Mammary microvascular endothelial cell (primary cell): ENCODE measurements around the gene RPL6. TPM values are rescaled to one million over a fixed set of nuclear protein-coding genes. Genes with fewer than 3 reads are reported as not detected.

Experiments
- total RNA-seq: library from RNA; depleted of rRNA; stranded (reverse); fragments of >200 nt; gene quantifications from 2 replicates; pipeline ENCODE4 v1.2.3, GENCODE V29; 2015

Gene RPL6
- total RNA-seq = 1,572 and 1,785 TPM in 2 replicates

DNA sequence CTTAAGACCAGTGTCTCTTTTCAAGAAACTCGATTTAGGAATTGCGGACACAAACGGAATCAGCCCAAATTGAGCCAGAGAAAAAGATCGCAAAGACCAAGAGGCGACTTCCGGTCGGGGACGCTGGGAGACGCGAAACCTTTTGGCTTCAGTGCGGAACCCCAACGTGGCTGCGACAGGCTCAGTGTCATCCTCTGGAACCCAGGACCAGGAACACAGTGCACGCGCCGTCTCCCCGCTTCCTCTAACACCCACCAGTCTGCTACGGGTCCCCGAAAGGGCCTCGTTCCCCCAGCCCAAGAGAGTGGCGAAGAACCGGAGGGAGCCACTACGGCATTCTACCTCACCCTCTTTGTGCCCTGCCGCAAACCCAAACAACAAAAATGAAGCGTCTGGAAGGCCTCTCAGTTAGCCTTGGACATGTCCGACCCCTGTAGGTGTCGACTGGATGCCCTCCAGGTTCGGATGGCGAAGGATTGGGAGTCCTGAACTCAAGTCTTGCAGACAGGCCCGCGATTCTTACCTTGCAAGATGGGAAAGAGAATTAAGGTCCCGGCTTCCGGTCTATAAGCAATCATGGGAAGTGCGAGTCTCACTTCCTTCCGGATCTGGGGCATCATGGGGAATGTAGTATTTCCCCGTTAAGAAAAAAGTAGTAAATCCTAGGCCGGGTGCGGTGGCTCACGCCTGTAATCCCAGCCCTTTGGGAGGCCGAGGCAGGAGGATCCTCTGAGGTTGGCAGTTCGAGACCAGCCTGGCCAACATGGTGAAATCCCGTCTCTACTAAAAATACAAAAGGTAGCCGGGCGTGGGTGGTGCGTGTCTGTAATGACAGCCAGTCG lies at the start of gene RPL6:
RPL6 (minus strand) TSS at position 542 of the 842 bp plus-strand sequence. CDS start 949 bp downstream, outside the sequence.

DNA sequence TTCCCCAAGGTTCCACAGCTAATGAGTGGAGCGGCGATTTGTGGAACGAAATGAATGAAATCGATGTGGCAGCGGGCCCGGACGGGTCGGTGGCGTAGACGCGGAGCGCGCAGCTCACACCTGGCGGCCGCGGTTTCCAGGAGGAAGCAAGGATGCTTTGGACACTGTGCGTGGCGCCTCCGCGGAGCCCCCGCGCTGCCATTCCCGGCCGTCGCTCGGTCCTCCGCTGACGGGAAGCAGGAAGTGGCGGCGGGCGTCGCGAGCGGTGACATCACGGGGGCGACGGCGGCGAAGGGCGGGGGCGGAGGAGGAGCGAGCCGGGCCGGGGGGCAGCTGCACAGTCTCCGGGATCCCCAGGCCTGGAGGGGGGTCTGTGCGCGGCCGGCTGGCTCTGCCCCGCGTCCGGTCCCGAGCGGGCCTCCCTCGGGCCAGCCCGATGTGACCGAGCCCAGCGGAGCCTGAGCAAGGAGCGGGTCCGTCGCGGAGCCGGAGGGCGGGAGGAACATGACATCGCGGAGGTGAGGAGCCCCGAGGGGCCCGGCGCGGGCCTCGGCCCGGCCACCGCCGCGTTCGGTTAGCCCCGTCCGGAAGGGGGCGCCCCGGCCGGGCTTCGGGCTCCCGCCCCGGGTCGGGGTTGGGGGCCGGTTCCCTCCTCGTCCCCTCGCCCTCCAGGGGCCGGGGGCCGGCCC lies 9.3 kb upstream of the RPL6 start, which contains the start of gene PTPN11:
PTPN11 (plus strand) TSS at position 340 of the 689 bp plus-strand sequence; CDS start at position 505, 165 bp downstream.

DNA sequence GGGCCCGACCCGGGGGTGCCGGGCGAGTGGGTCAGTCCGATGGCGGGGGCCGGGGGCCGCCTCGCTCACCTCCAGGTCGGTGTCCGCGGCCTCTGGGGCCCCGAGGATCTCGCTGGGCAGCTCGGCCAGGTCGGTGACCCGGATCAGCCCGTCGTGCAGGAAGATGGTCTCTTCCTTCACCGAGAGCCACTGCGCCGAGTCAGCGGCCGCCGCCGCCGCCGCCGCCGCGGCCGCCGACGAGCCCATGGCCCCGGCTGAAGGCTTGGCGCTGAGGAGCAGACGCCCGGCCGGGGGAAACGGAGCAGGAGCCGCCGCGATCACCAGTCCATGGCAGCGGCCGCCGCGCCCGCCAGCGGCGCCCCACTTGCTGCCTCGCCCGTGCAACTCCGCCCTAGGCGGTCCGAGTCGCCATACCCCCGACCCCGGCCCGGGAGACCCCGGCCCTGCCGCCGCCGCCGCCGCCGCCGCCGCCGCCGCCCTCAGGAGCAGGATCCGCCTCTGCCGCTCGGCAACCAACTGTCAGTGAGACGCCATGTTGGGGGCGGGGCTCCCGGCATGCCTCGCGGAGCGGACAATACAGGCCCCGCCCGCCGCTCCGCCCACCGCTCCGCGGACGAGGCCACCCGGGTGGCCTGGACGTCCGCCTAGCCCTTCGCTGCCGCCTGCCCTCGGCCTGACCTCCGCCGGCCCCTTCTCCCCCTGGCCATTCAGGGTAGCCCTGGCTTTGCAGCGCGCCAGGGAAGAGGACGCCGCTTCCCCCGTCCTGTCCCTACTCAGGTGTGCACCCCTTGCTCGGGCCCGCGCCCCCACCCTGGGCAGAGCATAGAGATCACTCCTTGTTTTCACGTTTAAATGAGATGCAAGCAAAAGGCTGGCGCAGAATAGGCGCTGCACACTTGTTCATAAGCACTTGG lies 27.3 kb downstream of the RPL6 start, which contains the start of gene HECTD4:
HECTD4 (minus strand) TSS at position 549 of the 914 bp plus-strand sequence; CDS start at position 246, 303 bp downstream.

Other genes with a start within 250 kb of the RPL6 start
- gene HECTD4, start 27.2 kb downstream of the RPL6 start, total RNA-seq = 10.1 and 10.8 TPM in 2 replicates
- gene PTPN11, start 9.3 kb upstream of the RPL6 start, total RNA-seq = 63.4 and 65.5 TPM in 2 replicates